Panc1 (cell line): ENCODE measurements around the gene KCNRG.

Source experiments
- POLR2AphosphoS5 ChIP-seq: IDR thresholded peaks from 2 replicates; pipeline ENCODE4 v1.6.1; 2012; ENCODE audit warnings: mild to moderate bottlenecking, low read depth, low read length, moderate library complexity
- TCF7L2 ChIP-seq: IDR thresholded peaks from 2 replicates; pipeline ENCODE4 v1.6.1; 2011; ENCODE audit warnings: mild to moderate bottlenecking, low read depth, low read length, inconsistent platforms
- TF ChIP-seq, protein P1 (sequence below), 2 experiments: IDR thresholded peaks; 2 replicates each; pipeline ENCODE4 v1.6.1; 2011 to 2012; ENCODE audit warnings: low read depth in 2 of 2, control low read depth in 1 of 2, low read length in 1 of 2, mild to moderate bottlenecking in 1 of 2, moderate library complexity in 1 of 2; ENCODE audit not compliant: insufficient read depth in 1 of 2
- TF ChIP-seq, protein P2 (sequence below): fragments of 450-650 bp; IDR thresholded peaks from 2 replicates; pipeline ENCODE4 v1.5.1; 2017; ENCODE audit warnings: mild to moderate bottlenecking

DNA sequence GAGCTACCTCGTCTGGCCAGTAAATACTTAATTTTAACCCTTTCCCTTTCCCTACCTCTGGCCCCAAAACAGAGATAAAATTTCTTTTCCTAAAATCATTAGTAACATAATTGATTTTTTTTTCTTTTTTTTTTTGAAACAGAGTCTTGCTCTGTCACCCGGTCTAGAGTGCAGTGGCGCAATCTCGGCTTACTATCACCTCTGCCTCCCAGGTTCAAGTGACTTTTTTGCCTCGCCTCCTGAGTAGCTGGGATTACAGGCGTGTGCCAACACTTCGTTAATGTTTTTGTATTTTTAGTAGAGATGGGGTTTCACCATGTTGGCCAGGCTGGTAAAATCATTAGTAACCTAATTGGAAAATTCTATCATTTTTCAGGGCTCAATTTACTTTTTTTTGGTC, 28.8 kb upstream of the KCNRG start:
- TF ChIP-seq, protein P1, sequence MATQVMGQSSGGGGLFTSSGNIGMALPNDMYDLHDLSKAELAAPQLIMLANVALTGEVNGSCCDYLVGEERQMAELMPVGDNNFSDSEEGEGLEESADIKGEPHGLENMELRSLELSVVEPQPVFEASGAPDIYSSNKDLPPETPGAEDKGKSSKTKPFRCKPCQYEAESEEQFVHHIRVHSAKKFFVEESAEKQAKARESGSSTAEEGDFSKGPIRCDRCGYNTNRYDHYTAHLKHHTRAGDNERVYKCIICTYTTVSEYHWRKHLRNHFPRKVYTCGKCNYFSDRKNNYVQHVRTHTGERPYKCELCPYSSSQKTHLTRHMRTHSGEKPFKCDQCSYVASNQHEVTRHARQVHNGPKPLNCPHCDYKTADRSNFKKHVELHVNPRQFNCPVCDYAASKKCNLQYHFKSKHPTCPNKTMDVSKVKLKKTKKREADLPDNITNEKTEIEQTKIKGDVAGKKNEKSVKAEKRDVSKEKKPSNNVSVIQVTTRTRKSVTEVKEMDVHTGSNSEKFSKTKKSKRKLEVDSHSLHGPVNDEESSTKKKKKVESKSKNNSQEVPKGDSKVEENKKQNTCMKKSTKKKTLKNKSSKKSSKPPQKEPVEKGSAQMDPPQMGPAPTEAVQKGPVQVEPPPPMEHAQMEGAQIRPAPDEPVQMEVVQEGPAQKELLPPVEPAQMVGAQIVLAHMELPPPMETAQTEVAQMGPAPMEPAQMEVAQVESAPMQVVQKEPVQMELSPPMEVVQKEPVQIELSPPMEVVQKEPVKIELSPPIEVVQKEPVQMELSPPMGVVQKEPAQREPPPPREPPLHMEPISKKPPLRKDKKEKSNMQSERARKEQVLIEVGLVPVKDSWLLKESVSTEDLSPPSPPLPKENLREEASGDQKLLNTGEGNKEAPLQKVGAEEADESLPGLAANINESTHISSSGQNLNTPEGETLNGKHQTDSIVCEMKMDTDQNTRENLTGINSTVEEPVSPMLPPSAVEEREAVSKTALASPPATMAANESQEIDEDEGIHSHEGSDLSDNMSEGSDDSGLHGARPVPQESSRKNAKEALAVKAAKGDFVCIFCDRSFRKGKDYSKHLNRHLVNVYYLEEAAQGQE (IDR thresholded peaks at IDR 0.05; ENCODE audit: insufficient read depth in 1 of 2, low read depth in 2 of 2, low read length in 1 of 2) = no peak
- TF ChIP-seq, protein P2, sequence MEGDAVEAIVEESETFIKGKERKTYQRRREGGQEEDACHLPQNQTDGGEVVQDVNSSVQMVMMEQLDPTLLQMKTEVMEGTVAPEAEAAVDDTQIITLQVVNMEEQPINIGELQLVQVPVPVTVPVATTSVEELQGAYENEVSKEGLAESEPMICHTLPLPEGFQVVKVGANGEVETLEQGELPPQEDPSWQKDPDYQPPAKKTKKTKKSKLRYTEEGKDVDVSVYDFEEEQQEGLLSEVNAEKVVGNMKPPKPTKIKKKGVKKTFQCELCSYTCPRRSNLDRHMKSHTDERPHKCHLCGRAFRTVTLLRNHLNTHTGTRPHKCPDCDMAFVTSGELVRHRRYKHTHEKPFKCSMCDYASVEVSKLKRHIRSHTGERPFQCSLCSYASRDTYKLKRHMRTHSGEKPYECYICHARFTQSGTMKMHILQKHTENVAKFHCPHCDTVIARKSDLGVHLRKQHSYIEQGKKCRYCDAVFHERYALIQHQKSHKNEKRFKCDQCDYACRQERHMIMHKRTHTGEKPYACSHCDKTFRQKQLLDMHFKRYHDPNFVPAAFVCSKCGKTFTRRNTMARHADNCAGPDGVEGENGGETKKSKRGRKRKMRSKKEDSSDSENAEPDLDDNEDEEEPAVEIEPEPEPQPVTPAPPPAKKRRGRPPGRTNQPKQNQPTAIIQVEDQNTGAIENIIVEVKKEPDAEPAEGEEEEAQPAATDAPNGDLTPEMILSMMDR = no peak
- TF ChIP-seq POLR2AphosphoS5 (no peak), TCF7L2 (no peak)
